GM19463 (cell line): ENCODE measurements around the gene KRT6C.
"Not testable (repeated sequence)": the region's sequence is repeated elsewhere in the genome, so short reads cannot be mapped to it uniquely, and the experiment has no call there.

ENCODE experiments used
- ATAC-seq: cut with Tn5 transposase; IDR thresholded peaks from one replicate; pipeline ENCODE4 v1.9.1; 2021; ENCODE audit warnings: mild to moderate bottlenecking, moderate library complexity; ENCODE audit not compliant: unreplicated experiment

KRT6C gene

DNA sequence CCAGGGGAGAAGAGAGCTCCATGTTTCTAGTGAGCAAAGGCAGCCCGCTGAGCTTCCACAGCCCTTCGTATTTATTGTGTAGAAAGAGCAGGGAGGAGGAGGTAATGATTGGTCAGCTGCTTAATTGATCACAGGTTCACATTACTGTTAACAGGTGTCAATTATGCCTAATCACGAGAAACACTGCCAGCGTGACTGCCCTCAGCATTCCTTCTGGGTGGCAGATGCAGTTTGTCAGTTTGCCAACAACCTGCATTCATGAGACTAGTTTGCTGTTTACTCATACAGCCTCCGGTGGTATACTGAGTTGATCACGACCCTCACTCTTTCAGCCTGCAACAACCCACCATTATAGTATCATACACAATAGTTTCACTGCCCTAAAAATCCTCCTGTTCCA is 27.0 kb upstream of the KRT6C start:
- ATAC-seq = not testable (repeated sequence)

DNA sequence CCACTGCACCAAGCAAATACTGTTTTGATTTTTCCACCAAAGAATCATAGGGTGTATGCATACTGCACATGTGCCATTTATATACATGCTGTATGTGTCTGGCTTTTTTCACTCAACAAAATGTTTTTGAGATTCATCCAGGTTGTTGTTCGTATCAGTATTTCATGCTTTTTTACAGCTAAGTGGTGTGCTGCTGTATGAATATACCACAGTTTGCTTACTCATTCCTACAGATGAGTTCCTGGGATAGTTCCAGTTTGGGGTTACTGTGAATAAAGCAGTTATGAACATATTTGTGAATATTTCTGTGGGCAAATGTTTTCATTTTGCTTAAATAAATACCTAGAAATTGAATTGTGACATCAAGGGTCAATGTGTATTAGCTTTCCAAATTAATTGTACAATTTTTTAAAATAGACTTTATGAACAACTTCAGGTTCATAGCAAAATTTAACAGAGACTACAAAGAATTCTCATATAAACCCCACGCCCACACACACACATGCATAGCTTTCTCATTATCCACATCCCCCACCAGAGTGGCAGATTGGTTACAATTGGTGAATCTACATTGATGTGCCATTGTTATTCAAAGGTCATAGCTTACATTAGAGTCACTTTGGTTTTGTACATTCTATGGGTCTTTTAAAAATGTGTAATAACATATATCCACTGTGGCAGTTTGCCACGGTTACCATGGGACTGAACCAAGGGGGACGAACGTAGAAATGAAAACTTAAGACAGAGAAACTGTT is 26.4 kb upstream of the KRT6C start:
- no peak for ATAC-seq

DNA sequence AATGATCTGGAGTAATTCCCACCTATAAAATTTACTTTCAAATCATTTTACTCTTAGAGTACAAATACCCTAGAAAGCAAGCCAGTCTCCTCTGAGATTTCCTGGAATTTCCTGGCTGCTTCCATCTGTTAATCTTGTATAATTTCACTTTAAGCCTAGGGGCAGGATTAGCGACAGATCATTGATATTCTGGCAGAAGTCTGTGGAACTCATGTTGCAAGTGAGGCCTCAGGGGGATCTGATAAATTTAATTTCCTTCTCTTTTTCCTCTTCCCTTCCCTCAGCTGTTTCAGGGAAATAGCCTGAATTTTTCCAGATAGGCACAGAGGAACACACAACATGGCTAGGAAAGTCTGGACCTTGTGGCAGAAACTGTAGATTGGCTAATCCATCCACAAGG is 25.3 kb upstream of the KRT6C start:
- ATAC-seq = no peak

DNA sequence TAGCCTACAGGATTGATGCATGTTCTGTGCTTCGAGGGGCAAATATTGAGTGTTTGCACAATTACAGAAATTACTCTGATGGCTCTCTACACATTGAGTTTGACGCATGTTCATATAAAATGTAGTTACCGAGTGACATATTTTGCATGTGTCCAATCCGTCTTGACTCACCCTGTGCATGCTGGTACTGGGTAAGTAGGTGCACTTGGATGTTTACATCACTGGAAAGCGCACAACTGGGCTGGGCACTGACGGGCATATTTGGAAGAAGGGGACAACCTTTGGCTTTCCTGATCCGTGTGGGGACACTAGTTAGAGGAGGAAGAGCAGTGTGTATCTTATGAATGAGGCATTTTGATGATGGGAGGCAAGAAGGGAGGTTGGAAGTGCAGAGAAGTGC is 24.4 kb upstream of the KRT6C start:
- ATAC-seq = no peak

DNA sequence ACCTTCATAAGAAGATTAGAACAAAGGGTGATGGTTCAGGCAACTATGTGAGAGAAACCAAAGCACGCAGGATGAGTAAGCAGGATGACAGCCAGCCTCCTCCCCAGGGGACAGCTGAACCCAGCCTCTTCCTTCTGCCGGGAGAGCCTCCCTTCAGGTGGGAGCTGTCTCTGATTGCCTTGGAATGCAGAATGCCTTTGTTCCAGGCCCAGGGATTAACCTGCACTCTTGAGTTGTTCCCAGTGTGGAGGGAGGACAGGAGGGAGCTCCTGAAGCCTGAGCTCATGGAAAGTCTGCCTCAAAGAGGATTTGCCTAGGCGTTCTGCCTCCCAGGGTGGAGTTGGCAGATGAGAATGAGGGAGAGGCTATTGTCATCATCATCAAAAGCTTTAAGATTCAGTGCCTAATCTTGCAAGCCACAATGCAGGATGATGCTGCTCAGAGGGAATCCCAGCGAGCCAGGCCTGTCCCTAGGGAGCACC is 23.0 kb upstream of the KRT6C start:
- ATAC-seq = no peak

DNA sequence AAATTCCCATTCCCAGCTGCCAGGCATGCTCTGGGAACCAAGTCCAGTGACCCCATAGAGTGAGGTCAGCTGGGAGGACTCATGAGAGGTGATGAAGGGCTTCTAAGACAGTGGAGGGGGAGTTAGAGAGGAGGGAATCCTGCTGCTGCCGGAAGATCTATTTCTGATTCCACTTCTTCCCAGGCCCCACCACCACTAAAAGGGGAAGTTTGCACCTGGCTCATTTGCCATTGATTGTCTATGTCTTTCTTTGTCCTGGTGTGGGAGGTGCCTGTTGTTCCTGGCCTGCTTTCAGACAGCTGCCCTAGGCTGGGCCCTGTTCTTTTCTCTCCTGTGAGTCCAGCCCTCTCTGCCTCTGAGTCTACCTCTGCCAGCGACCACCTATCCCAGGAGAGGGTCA is 22.4 kb upstream of the KRT6C start:
- no peak for ATAC-seq

DNA sequence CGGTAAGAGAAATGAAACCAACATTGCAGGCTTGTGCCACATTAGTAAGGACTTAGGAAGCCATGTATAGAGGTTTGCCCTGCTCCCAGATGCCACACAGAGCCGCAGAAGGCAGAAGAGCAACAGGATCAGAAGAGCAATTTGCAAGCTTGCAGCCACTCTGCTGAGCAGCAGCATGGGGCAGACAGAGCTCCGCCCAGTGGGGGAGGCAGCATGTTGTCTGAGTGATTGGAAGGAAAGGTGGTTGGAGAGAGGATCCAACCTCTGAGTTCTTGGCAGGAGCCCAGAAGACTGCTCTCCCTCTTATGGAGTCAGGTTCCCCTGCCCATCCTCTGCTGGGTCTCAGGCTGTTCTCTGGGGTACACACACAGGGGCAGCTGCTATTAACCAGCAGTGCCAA is 21.8 kb upstream of the KRT6C start:
- ATAC-seq = no peak

DNA sequence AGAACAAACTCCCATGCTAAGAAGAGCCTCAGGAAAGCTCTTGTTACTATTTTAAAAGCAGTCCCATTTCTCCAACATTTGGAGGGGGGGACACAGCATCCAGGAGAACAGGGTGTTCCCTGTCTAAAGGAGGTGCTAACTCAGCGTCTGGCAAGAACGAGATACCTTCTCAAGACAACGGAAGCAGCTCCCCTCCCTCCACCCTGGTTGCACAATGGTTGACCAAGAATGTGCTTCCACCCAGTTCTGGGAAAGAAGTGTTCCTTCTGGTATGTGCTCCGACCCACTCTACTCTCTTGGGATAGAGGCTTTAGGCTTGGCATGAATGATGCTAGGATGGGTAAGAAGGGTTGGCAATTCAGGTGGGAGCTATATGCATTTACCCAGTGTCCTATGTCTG is 20.9 kb upstream of the KRT6C start:
- no peak for ATAC-seq

DNA sequence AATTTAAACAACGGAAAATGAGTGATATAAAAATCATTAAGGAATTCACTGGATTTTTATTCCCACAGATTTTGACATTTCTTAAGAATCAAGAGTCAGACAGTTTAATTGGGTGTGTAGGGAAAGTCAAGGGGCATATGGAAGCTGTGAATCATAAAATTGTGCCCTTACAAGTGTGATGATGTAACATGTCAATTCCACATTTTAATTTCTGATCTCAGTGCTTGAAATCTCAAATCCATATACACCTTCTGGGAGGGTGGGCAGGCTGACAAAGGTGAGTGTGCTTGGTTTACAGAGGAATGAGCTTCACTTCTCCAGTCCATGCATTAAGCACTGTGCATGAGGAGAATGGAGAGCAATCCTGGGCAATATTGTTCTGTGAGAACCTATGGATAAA is 20.5 kb upstream of the KRT6C start:
- ATAC-seq = no peak

DNA sequence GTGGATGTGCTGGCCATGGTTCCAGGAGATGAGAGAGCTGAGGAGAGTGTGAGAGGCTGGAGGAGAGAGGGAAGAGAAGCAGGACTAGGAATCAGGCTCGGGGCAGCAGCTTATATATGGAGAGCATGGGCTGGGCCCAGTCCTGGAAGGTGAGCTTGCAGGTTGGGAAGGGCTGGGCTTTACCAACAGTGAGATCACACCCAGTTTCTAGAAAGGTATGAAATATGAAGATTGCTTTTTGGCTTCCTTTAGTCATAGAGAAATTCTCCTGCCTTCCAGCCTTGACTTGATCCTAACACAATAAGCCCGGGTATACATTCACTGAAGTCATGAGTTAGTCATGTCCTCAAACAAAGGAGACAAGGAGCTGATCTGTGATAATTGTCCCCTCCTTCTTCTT is 19.6 kb upstream of the KRT6C start, which contains the start of gene KRT6A:
KRT6A (minus strand) TSS at position 86 of the 400 bp plus-strand sequence; CDS start at position 17, 69 bp downstream.
- no peak for ATAC-seq

DNA sequence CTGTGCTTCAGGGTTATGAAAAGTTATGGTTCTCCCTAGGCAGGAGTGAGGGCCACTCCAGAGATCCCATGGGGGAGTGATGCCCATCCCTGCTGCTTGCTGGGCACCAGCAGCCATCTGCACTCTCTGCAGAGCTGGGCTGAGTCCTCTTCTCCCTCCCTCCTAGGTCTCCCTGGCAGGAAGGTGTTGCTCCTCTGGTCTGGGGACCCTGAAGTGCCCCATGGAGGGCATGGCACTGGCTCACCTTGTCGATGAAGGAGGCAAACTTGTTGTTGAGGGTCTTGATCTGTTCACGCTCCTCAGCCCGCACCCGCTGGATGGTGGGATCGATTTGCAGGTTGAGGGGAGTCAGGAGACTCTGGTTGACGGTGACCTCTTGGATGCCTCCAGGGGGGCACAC is 18.8 kb upstream of the KRT6C start:
- not testable (repeated sequence) for ATAC-seq

DNA sequence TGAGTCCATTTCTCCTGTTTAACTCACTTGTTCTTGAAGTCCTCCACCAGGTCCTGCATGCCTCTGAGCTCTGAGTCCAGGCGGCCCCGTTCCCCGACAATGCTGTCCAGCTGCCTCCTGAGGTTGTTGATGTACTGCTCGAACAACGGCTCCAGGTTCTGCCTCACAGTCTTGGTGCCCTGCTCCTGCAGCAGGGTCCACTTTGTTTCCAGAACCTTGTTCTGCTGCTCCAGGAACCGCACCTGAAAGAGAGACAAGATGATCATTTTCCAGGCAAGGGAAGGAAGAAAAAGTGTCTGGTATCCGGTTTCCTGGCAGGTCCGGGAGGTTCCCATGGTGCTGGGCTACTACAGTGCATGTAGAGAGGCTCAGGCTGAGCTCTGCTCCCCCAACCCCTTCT is 17.9 kb upstream of the KRT6C start:
- not testable (repeated sequence) for ATAC-seq

DNA sequence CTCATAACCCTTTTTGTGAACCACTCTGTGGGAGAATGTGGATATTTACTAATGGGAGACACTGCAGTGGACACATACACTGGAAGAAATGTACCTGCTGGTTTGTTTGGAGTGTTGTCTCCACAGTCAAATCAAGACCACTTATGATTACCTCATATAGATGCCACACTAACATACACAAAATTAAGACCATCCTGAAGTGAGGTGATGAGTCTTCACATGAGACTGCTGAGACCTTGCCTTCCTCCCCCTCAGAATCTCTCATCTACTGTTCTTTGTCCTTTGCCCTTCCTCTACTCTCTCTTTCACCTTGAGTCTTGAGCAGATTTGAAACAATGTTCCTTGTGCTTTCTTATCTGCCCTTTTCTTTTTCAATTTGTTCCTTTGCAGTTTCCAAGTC is 15.1 kb upstream of the KRT6C start:
- no peak for ATAC-seq

DNA sequence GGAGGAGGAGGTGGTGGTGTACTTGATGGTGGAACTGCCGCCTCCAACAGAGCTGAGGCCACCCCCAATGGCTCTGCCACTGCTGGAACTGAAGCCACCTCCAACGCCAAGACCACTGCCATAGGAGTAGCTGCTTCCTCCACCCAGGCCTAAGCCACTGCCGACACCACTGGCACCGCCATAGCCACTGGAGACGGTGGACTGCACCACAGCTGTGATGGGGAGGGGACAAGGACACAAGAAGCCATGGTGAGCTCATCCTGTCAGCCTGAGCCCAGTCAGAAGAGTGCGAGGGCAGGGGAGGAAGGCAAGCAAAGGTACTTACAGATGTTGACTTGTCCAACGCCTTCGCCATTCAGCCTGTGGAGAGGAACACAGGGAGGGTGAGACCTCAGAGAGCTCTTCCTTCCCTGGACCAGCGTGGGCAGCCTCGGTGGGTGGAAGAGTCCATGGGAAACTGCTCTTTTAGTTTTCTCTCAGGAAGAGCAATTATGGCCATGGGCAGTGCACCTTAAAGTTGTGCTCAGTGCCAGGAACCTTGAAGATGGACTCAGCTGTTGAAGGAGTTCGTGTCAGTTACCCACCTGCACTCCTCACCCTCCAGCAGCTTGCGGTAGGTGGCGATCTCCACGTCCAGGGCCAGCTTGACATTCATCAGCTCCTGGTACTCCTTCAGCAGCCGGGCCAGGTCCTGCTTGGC is 14.3 kb upstream of the KRT6C start:
- not testable (repeated sequence) for ATAC-seq

DNA sequence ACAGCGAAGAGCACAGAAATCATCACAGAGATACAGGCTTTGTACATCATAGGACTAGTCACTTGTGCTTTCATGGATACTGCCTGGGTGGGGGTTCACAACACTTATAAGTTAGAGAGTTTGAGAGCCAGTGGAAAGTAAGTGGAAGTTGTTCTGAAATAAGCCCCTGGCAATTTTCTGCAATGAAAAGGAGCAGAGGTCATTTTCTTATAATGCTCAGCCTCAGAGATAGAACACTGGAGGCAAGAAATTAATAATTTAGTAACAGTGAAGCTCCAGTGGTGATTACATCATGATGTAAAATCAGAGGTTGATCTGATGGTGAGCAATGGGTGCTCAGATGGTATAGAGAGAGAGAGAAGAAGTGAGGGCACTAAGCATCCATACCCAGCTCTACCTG is 13.6 kb upstream of the KRT6C start:
- ATAC-seq = no peak

DNA sequence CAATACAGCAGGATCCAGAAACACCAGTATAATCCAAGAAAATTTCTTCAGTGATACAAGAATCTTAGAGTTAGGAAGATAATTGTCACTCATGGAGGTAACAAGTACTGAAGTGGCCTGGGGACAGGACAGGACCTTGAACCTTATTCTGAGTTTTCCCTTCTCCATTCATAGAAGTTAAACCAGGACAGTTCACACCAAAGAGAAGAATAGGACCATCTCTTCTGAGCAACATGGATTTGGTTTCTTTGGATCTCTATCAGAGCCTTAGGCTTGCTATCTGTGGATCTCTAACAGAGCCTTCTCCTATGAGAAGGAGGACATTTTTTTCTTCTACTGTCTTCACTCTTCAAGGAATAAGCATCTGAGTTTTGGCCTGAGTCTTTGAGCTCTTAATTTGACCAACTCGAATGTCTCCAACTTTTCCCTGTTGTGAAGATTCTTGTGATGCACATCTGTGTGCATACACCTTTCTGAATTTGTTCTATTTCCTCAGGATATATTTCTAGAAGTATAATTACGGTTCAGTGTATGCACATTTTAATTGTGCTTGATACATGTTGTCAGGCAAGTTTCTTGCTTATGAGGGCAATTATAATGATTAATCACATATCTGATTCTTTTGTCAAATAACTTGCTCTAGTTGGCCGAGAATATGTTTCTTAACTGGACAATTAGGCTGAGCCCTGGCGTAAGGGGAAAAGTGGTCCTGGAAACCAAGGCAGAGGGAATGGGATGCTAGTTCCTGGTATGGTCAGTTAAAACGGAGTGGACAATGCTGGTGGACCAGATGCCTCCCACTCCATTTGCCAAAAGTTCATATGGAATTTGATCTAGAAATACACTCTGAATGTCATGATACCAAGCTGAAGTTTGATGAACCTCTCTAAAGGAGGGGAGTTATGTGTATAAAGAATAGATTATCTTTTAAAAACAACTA is 12.8 kb upstream of the KRT6C start:
- no peak for ATAC-seq

DNA sequence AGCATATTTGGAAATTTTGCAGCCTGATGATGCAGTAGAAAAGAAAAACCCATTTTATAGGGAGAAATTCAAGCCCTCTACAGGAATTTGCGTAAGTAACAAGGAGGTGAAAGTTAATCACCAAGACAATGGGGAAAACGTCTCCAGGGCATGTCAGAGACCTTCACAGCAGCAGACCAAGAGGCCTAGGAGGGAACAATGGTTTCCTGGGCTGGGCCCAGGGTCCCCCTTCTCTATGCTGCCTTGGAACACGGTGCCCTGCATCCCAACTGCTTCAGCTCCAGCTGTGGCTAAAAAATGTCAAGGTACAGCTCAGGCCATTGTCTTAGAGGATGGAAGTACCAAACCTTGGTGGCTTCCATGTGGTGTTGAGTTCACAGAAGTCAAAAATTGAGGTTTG is 6.5 kb upstream of the KRT6C start:
- ATAC-seq = no peak

DNA sequence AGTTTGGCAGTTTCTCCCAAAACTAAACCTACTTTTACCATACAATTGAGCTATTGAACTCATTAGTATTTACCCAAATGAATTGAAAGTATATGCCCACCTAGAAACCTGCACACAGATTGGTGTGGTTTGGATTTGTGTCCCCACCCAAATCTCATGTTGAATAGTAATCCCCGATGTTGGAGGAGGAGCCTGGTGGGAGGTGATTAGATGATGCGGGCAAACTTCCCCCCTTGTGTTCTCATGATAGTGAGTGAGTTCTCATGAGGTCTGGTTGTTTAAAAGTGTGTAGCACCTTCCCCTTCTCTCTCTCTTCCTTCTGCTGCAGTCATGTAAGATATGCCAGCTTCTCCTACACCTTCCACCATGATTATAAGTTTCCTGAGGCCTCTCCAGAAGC is 4.0 kb upstream of the KRT6C start:
- no peak for ATAC-seq

DNA sequence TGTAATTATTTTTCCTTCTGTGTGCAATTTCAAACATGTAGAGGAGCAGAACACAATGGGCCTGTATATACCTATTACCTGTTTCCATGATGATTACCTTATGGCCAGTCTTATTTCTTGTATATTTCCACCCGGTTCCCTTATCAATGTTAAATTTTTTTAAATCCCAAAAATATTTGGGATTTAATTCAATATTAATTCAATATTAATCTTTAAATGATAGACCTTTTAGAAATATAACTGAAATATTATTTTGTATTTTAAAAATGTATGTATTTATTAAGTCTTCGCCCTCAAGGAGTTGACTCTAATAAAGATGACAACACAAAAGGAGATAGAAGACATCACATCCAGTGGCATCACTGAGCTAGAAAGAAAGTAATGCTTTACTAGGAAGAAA is 607 bp upstream of the KRT6C start:
- ATAC-seq = no peak

DNA sequence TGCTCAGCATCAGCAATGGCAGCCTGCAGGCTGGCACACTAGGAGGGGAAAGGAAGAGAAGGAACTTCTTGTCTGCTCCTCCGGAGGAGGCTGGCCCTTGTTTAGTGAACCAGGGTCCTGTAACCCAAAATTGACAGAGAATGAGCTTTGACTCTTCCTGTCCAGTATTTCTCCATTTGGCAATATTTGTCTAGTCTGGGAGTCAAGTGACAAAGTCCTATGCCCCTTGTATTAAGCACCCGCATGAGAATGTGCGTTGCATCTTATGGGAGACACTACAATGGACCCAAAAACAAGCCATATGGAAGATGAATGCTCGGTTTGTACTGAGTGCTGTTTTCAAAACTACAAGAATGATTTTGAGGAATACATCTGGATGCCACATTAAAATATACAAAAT is 3.8 kb downstream of the KRT6C start:
- no peak for ATAC-seq

DNA sequence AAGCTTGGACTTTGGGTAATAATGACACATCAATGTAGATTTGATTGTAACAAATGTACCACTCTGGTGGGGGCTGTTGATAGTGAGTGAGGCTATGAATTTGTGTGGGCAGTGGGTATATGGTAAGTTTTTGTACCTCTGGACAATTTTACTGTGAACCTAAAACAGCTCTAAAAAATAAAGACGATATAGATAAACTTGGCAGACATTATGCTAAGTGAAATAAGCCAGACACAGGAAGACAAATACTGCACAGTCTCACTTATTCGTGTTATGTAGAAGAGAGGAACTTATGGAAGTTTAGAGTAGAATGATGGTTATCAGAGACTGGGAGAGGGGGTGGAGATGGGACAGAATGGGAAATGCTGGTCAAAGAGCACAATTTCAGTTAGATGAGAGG is 8.7 kb downstream of the KRT6C start:
- ATAC-seq = no peak
